HepG2 (cell line): ENCODE measurements around the gene FAF1. TPM values are rescaled to one million over a fixed set of nuclear protein-coding genes. Genes with fewer than 3 reads are reported as not detected.

ENCODE experiments used
- ARNT2 ChIP-seq: sonication (generic); formaldehyde crosslinking; IDR thresholded peaks from 2 replicates; pipeline ENCODE4 v1.8.0; 2022; ENCODE audit warnings: mild to moderate bottlenecking, low read depth, missing genetic modification reagents, moderate library complexity
- DMTF1 ChIP-seq: sonication (generic); formaldehyde crosslinking; IDR thresholded peaks from 2 replicates; pipeline ENCODE4 v1.4.0; 2020; ENCODE audit warnings: mild to moderate bottlenecking, missing genetic modification reagents
- DNMT3B ChIP-seq: conservative IDR thresholded peaks from 2 replicates; pipeline ENCODE4 v1.6.1; 2016; ENCODE audit warnings: missing biosample characterization, control low read depth
- FOXP4 ChIP-seq: sonication (generic); formaldehyde crosslinking; IDR thresholded peaks from 2 replicates; pipeline ENCODE4 v1.4.0; 2020; ENCODE audit warnings: missing genetic modification reagents
- GATAD2A ChIP-seq: IDR thresholded peaks from 2 replicates; pipeline ENCODE4 v1.6.1; 2016
- KDM3A ChIP-seq: IDR thresholded peaks from 2 replicates; pipeline ENCODE4 v1.6.1; 2018; ENCODE audit warnings: low read depth, missing compliant biosample characterization
- KDM5A ChIP-seq: fragments of 200-600 bp; sonication (generic); IDR thresholded peaks from 2 replicates; pipeline ENCODE4 v1.7.0; 2018; ENCODE audit warnings: antibody characterized with exemption, mild to moderate bottlenecking, low read length, borderline replicate concordance
- LRRFIP1 ChIP-seq: sonication (generic); formaldehyde crosslinking; conservative IDR thresholded peaks from 2 replicates; pipeline ENCODE4 v1.4.0; 2020; ENCODE audit warnings: missing genetic modification reagents
- MAF1 ChIP-seq: sonication (generic); formaldehyde crosslinking; IDR thresholded peaks from 2 replicates; pipeline ENCODE4 v1.5.0; 2020; ENCODE audit warnings: missing genetic modification reagents, borderline replicate concordance
- MAFF ChIP-seq: IDR thresholded peaks from 2 replicates; pipeline ENCODE4 v1.6.1; 2011; ENCODE audit warnings: low read depth, low read length, improper control_type of control experiment
- SMARCC2 ChIP-seq: fragments of 450-650 bp; IDR thresholded peaks from 2 replicates; pipeline ENCODE4 v1.6.1; 2017; ENCODE audit warnings: antibody characterized with exemption, mild to moderate bottlenecking
- SNAI1 ChIP-seq: sonication (generic); formaldehyde crosslinking; IDR thresholded peaks from 2 replicates; pipeline ENCODE4 v1.5.0; 2020; ENCODE audit warnings: mild to moderate bottlenecking, missing genetic modification reagents, borderline replicate concordance
- SNAPC2 ChIP-seq: sonication (generic); formaldehyde crosslinking; IDR thresholded peaks from 2 replicates; pipeline ENCODE4 v1.8.1; 2022; ENCODE audit warnings: mild to moderate bottlenecking, missing genetic modification reagents
- SP1 ChIP-seq, 2 experiments: fragments of 450-650 bp in 1 of 2; sonication (generic) in 1 of 2; formaldehyde crosslinking in 1 of 2; IDR thresholded peaks; 2 replicates each; pipeline versions ENCODE4 v1.4.0 to v1.6.1; 2016 to 2020; ENCODE audit warnings: missing genetic modification reagents in 1 of 2
- XBP1 ChIP-seq: sonication (generic); formaldehyde crosslinking; IDR thresholded peaks from 2 replicates; pipeline ENCODE4 v1.5.0; 2020; ENCODE audit warnings: missing genetic modification reagents
- ZC3H13 ChIP-seq: sonication (generic); formaldehyde crosslinking; IDR thresholded peaks from 2 replicates; pipeline ENCODE4 v1.8.1; 2023; ENCODE audit warnings: mild to moderate bottlenecking, missing genetic modification reagents, moderate library complexity
- ZFY ChIP-seq: sonication (generic); formaldehyde crosslinking; IDR thresholded peaks from 2 replicates; pipeline ENCODE4 v1.4.0; 2020; ENCODE audit warnings: missing genetic modification reagents
- ZNF20 ChIP-seq: sonication (generic); formaldehyde crosslinking; IDR thresholded peaks from 2 replicates; pipeline ENCODE4 v1.4.0; 2020; ENCODE audit warnings: mild to moderate bottlenecking, moderate library complexity, missing genetic modification reagents
- ZNF558 ChIP-seq: sonication (generic); formaldehyde crosslinking; IDR thresholded peaks from 2 replicates; pipeline ENCODE4 v1.9.0; 2022; ENCODE audit warnings: mild to moderate bottlenecking, missing genetic modification reagents, borderline replicate concordance
- ZNF770 ChIP-seq: sonication (generic); formaldehyde crosslinking; IDR thresholded peaks from 2 replicates; pipeline ENCODE4 v1.5.0; 2020; ENCODE audit warnings: mild to moderate bottlenecking, missing genetic modification reagents
- ZSCAN20 ChIP-seq: sonication (generic); formaldehyde crosslinking; IDR thresholded peaks from 2 replicates; pipeline ENCODE4 v1.4.0; 2020; ENCODE audit warnings: missing genetic modification reagents, mild to moderate bottlenecking, borderline replicate concordance
- polyA plus RNA-seq, 8 experiments: library from polyadenylated mRNA; depleted of rRNA in 3 of 8; stranded (reverse) in 7 of 8; unstranded in 1 of 8; fragments of >200 nt; fragmentation: Illumina TruSeq in 4 of 8; extraction: Trizol in 4 of 8; gene quantifications; 2 replicates each; pipeline versions ENCODE4 v1.2.1 to v1.2.3, GENCODE V29; 2011 to 2016; ENCODE audit warnings: low read depth in 4 of 8, missing spikeins in 1 of 8, mixed read lengths in 1 of 8; ENCODE audit not compliant: insufficient read depth in 1 of 8
- total RNA-seq, 5 experiments: library from RNA; depleted of rRNA; stranded (reverse); fragments of >200 nt; fragmentation: Illumina TruSeq; extraction: Trizol; gene quantifications; 2 replicates each; pipeline ENCODE4 v1.2.3, GENCODE V29; 2016; ENCODE audit warnings: low read depth in 1 of 5

The FAF1 gene
- total and polyA plus RNA-seq, 2 of the 13 experiments (the other 11 are each of a cell fraction or from before 2014, with no cell fraction given) = 19.4 to 63.3 TPM

- 0 out of 2 replicates have a peak, but pooled peaks have one; percentile 4 for TF ChIP-seq MAFF
- peak; percentile 14; the same call in 1 of the 2 replicates for TF ChIP-seq ZFY (CRISPR knock-in tag)
- 0 out of 2 replicates have a peak, but pooled peaks have one; percentile 48 for TF ChIP-seq ZNF20
- no peak; the same call in 1 of the 2 replicates for TF ChIP-seq MAF1 (CRISPR knock-in tag)
- TF ChIP-seq GATAD2A (CRISPR knock-in tag) = no peak
- 0 out of 2 replicates have a peak, but pooled peaks have one; percentile 27 for TF ChIP-seq SNAI1 (CRISPR knock-in tag)
- TF ChIP-seq KDM5A = peak; percentile 51
- peak; percentile 30; the same call in 1 of the 2 replicates for TF ChIP-seq ZNF770 (CRISPR knock-in tag)
- no peak for TF ChIP-seq LRRFIP1 (CRISPR knock-in tag)
- TF ChIP-seq SMARCC2 = no peak
- TF ChIP-seq XBP1 (CRISPR knock-in tag) = no peak
- TF ChIP-seq FOXP4 (CRISPR knock-in tag) = peak; percentile 15
- TF ChIP-seq ZC3H13 = 0 out of 2 replicates have a peak, but pooled peaks have one; percentile 53
- TF ChIP-seq DMTF1 = no peak
- TF ChIP-seq DNMT3B (CRISPR knock-in tag) = no peak
- no peak for TF ChIP-seq SP1 (IDR thresholded peaks at IDR 0.05)
- no peak for TF ChIP-seq SP1 (CRISPR knock-in tag; IDR thresholded peaks at IDR 0.05)
- 0 out of 2 replicates have a peak, but pooled peaks have one; percentile 0 for TF ChIP-seq KDM3A (CRISPR knock-in tag)
- no peak for TF ChIP-seq SNAPC2 (CRISPR knock-in tag)
- TF ChIP-seq ARNT2 (CRISPR knock-in tag) = no peak
- 0 out of 2 replicates have a peak, but pooled peaks have one; percentile 42 for TF ChIP-seq ZSCAN20 (CRISPR knock-in tag)
- no peak for TF ChIP-seq ZNF558 (CRISPR knock-in tag)
Observed at GRCh38 chr1:50968821-50969610, 8.9 kb upstream of the FAF1 start (continued).
